ENCODE measurements around the gene CCNG2.

Gene CCNG2

GRCh38 chr4:77147079-77147782, 9.8 kb upstream of the CCNG2 start:
- DNase-seq, result no peak

- no peak for DNase-seq
These were observed 8.9 kb upstream of the CCNG2 start for GRCh38 chr4:77148078-77148477.

GRCh38 chr4:77149789-77150188, 7.2 kb upstream of the CCNG2 start:
- DNase-seq, result no peak

- no peak for DNase-seq
These were observed 5.8 kb upstream of the CCNG2 start for GRCh38 chr4:77151241-77151640.

GRCh38 chr4:77152421-77152820, 4.6 kb upstream of the CCNG2 start:
- no peak for DNase-seq

GRCh38 chr4:77153006-77153405, 4.0 kb upstream of the CCNG2 start:
- no peak for DNase-seq

- no peak for DNase-seq
These were observed 2.9 kb upstream of the CCNG2 start for GRCh38 chr4:77154065-77154464.

DNA sequence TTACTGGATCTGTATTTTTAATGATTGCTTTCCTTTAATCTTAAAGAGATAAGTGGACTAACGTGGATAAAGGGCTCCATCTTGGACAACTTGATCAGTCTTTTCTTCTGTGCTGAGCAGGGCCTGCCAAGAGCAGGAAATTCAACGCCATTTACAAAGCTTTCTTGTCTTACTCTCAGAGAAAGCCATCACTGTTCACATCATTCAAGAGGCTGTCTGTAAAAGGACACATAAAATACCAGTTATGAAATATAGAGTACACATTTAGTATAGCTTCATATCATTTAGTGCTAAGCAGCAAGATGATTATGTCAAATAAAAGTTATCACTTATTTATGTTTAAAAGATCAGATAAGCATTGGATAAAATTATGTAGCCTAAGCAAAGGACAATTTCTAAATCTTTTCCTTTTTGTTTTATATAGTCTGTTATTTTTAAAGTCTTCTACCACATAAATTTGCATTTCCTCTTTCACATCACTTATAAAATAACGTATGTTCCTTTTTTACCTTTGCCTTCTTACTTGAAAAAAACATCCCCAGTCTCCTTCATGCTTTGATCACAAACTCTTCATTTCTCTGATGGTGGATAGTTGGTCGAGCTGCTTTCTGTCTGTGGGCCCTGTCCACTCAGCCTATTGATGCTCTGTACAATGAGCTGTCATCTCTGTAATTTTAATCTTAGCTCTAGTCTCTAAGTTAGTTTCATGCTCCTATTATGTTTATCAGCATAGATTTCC, 2.1 kb upstream of the CCNG2 start:
- DNase-seq, result no peak

GRCh38 chr4:77155631-77156452, 1.2 kb upstream of the CCNG2 start:
- DNase-seq, result peak; percentile 39

DNA sequence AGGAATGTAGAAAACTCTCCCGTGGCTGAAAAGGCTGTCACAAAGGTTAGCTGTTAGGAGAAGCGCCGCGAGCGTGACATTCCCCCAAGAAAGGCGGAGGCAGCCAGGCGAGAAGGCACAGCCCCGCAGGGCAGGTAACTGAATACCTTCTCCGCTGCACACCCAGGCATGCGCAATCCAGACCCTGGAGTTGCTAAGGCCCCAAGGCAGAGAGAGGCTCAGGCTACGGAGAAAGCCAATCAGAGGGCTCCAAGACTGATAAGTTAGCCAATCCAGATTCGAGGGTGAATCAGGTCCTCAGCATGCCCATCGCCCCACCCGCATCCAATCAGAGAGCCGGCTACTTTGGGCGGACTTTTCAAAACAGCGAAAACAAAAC, 485 bp upstream of the CCNG2 start:
- DNase-seq, result peak; percentile 100

DNA sequence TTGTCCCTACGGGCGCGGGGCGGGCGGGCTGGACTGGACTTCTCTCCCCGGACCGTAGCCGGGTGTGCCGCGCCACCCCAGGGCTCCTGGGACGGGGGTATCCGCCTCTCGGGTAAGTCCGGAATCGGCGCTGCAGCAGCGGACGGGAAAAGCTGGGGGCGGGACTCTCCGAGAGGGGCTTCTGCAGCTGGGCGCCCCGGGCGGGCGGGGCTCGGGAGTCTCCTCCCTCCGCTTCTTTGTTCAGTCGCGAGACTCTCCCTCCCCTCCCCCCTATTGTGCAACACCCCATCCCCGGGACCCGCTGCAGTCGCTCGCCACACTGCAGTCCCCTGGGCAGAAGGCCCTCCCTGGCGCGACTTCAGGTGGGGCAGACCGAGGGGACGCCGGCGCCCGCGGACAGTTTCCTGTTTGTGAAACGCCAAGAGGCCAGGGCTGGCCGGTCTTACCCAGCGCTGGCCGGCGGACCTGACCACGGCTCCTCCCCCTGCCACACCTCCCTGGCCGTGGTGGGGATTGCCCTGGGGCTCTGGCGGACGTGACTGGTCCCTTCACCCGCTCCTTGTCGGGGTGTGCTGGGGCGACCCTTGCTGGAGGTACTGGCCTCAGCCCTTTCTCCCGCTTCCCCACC, 966 bp downstream of the CCNG2 start:
- peak; percentile 94 for DNase-seq

- DNase-seq, result no peak
These were observed 1.5 kb downstream of the CCNG2 start for GRCh38 chr4:77158487-77158861.

DNA sequence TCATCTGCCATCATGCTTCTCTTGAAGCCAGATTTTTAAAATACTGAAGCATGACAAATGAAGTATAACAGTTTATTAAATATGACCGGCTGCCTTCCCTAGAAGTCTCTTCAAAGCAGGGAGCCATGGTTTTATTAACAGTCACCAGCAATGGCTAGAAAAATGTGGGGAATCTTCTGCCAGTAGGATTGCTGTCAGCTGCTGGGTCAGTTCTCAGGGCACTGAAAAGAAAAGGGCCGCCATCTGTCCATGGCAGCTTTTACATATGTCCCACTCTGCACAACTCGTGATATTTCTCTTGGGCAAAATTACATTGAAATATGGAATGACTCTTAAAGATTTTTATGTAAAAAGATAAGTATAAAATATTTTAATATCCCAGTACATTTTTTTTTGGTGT, 2.8 kb downstream of the CCNG2 start:
- DNase-seq, result peak; percentile 25

DNA sequence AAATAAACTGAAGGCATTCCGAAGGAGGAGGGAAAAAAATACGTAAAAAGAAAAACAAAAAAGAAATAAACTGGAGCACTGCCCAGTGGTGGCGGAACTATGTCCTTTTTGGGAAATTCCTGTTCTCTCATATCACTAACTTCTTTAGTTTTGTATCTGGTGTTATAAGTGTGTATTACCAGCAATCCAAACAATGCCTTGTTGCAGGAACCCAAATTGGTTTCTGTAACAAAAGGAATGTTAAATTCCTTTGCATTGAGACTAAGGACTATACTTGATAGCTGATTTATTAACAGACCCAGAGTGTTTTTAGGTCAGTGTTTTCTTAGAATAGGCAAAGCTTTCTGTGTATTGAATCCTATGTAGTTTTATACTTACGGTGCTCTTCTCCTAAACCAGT, 6.6 kb downstream of the CCNG2 start:
- no peak for DNase-seq

GRCh38 chr4:77167173-77167572, 10.2 kb downstream of the CCNG2 start:
- no peak for DNase-seq

DNA sequence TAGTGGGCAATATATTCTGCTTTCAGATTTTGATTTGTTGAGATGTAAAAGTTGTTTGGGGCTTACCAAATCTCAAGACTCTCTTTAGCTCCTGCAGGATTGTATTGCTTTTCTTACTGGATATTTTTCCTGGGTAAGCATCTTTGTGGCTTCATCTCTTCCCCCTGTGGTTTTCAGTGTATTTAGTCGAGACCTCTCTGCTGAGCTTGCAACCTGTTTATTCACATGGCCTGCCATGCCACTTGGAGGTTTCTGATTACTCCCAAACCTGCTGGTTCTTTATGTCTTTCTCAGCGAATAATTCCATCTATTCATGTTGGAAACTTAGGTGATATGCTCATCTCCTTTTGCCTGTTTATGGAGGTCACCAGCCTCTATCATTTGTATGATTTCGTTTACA, 10.9 kb downstream of the CCNG2 start:
- no peak for DNase-seq

DNA sequence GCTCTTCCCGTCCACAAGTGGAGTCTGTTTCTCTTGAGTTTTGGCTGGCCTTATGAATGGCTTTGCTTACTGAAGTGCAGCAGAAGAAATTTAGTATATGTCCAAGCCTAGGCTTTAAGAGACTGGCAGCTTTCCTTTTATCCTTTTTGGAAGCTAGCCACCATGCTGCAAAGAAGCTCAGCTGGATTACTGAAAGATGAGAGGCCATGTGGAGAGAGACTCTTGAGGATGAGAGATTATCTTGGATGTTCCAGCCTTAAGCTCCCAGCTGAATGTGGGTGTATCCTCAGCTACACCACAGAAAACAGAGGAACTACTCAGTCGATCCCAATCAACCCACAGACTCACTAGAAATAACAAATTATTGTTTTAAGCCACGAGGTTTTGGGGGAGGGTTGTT, 12.5 kb downstream of the CCNG2 start:
- peak; percentile 13 for DNase-seq

DNA sequence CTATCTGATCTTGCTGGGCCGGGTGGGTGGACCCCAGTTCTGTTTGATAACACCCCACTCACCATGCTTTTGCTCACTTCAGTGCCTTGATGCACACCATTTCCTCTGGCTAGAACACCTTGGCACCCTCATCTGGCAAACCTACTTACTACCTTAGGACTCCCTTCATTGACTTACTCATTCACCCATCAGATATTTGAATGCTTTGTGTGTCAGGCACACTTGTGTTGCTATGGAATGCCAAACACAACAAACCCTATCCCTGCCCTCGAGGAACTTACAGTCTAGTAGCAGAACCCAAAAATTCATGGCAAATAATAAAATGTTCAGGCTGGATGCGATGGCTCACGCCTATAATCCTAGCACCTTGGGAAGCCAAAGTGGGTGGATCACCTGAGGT, 13.9 kb downstream of the CCNG2 start:
- DNase-seq, result no peak

DNA sequence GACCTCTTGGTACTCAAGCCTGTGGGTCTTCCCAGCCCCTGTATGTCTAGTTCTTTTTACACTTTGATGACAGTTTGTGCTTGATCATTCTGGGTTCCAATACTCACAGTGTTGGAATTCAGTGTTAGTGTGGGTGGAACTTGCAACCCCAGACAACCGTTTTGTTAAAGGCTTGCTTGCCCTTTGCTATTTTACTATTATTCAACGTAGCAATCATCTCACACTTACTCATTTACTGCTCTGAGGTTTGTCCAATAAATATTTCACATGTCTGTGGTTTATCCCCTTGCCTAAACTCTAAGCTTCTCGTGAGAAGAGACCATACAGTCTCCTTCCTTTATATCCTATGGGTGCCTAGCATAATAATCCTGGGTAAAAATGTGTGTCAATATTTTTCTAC, 15.3 kb downstream of the CCNG2 start:
- DNase-seq, result no peak

GRCh38 chr4:77174426-77174825, 17.4 kb downstream of the CCNG2 start:
- no peak for DNase-seq

DNA sequence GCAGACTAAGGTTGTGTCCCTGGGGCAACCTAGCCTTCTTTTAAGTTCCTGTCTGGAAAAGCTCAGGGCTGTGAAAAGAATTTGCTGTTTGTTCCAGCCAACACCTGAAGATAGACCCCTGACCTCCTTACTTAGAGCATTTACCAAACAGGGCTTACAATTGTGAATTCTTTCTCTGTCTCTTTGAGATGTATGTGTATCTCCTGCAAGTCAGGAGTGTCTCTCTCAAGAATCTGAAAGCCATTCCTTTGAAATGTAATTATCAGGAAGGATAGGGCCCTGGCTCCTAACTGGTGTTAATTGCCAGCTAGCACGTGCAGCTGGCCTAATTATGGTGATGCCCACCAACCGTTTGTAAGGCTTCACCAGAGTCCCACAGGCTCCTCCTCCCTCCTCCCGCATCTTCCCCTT, 18.2 kb downstream of the CCNG2 start:
- peak; percentile 42 for DNase-seq

DNA sequence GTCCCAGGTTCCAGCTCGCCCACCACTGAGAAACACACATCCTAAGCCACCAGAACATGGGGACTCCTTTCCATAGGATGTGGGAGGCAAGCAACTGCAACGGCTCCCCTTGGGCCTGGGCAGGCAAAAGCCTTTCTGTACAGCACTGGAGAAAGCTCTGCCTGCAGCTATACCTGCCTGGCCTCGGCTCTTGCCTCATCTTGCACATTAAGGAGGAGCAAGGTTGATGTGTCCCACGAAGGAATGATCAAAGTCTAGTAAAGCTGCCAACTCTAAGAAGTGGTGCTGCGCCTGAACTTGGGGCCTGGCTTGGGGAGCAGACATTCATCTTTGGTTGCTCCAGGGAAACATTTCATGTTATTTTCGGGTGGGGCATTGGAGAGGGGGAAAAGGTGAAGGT, 19.6 kb downstream of the CCNG2 start:
- peak; percentile 26 for DNase-seq

- peak; percentile 62 for DNase-seq
These were observed 20.2 kb downstream of the CCNG2 start for GRCh38 chr4:77177199-77177598.
